GM18907 (cell line): Measurements from ENCODE around the gene KRT72.

Source experiments
- ATAC-seq: cut with Tn5 transposase; IDR thresholded peaks from one replicate; pipeline ENCODE4 v1.9.1; 2021; ENCODE audit warnings: mild to moderate bottlenecking, moderate library complexity; ENCODE audit not compliant: unreplicated experiment

Gene KRT72

GRCh38 chr12:52600941-52601481 is at the start of gene KRT72:
KRT72 (minus strand) TSS chr12:52601463; CDS start chr12:52601452, 11 bp downstream.
- no peak for ATAC-seq

DNA sequence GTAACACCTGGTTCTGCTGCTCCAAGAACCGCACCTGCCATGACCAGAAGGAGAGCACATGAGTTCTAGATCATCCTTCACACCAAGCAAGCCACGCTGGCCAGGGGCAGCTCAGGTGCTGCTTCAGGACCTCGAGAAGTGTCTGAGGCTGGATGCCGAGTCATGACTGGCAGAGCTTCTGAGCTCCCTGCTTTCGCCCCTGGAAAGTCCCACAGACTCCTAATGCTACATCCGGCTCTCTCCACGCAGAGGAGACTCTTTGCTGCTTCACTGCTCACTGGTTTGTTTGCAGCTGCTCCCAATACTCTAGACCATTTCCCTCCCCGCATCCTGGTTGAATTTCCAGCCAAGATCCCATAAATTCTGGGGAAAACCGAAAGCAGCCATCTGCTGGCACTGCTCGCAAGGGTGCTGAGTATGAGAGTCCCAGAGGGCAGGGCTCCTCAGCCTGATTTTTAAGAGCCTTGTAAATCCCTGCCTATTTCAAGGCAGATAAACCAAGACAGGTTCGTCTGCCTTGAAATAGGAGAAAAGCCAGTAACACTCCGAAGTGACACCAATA is 49.3 kb upstream of the KRT72 start:
- ATAC-seq: no peak

- no peak for ATAC-seq
Measured at GRCh38 chr12:52649066-52649465, 47.8 kb upstream of the KRT72 start.

DNA sequence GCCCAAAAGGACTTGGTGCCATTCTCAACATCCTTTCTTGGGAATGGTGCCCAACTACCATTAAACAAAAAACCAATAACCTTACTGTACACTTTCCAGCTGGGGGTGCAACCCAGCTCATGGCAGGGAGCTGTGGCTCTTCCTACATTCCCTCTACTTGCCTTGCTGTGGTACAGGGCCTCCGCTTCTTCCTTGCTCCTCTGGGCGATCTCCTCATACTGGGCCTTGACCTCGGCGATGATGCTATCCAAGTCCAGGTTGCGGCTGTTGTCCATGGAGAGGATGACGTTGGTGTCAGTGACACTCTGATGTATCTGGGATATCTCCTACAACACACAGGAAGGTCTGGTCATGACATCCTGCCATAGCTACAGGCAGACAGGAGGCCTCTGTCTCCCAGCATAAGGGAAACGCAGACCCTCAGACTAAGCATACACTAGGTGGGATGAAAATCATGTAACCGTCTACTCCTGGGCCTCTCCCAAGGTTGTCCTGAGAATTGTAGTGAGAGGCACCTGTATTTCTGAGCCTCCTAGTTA is 46.8 kb upstream of the KRT72 start:
- no peak for ATAC-seq

- no peak for ATAC-seq
Measured at GRCh38 chr12:52647601-52648000, 46.3 kb upstream of the KRT72 start.

DNA sequence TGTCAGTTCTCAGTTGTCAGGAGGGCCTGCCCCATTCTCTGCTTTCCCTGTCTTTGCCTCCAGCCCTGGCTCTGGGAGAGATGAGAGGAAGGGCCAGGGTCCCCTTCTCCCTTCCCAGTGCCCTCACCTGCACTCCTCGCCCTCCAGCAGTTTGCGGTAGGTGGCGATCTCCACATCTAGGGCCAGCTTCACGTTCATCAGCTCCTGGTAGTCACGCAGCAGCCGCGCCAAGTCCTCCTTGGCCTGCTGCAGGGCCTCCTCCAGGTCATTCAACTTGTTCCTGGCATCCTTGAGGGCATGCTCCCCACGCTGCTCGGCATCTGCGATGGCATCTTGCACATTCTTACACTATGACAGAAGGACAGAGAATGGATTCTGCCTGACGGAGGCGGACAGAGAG is 45.4 kb upstream of the KRT72 start:
- ATAC-seq: no peak

DNA sequence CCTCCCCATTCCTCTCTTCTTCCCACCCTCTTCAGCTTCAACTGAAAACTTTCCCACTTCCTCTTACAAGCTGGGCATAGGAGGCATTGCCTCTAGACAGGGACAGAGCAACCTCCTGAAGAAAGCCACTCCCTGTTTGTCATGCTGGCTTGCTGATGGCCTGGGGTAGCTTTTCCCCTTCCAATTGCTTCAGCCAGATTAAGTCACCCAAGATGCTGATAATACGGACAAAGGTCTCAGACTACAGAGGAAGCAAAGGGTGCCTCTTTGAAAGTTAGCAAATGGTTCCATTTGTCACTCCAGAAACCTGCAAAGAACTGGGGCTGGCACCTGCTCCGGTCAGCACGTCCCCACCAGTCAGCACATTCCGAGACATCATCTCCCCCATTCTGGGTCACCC is 44.7 kb upstream of the KRT72 start:
- ATAC-seq: no peak

- no peak for ATAC-seq
Measured at GRCh38 chr12:52645120-52645761, 44.0 kb upstream of the KRT72 start.

DNA sequence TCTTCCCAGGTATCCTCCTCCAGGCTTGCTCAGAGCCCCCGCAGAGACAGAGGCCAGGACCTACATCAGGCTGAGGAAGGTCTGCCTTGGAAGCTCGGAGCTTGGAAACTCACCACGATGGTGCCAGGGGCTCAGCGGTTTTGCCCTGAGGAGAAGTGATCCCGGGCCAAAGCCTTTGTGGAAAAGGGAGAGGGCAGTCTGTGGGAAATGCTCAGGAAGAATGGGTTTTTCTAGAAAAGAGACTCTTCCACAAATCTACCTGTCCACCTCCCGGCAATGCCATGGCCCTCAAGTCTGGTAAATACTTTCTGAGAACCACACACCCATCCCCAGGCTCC is 42.8 kb upstream of the KRT72 start:
- no peak for ATAC-seq

DNA sequence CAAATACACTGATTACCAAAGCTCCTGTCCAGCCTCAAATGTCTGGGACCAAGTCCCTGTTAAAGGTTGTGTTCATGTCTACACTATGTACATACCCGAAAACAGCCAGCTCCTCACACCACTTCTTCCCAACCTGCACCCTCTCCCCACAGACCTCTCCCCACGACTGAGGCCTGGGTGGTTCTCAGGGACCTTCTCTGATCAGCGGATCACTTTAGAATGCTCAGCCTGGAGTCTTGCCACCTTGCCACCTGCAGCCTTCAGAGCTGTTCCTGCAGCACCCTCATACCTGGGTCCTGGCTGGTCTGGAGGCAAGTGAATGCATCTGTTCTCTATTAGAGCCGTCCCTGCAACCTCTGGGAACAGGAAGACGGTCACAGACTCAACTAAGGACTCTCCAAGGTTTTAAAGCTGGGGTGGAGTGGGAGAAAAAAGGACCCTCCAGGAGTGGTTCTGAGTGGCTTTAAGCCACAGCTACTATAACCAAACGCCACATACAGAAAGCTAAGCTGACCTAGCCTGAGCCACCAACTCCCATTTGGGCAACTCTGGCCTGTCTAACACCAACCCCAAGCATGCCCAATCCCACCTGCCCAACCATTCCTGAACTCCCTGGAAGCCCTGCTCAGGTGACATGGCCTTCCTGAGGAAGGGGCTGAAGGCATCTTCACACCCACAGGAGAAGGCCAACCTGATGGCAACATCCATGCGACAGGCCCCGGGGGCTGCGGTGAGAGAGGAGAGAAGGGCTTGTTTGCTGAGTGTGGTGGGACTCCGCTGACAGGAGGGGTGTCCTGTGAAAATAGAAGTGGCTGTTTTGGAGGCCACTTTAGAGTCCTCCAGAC is 42.2 kb upstream of the KRT72 start:
- no peak for ATAC-seq

- ATAC-seq: no peak
Measured at GRCh38 chr12:52641468-52641867, 40.2 kb upstream of the KRT72 start.

GRCh38 chr12:52637299-52637698 is 36.0 kb upstream of the KRT72 start:
- no peak for ATAC-seq

GRCh38 chr12:52636592-52637258 is 35.5 kb upstream of the KRT72 start:
- no peak for ATAC-seq

GRCh38 chr12:52636189-52636588 is 34.9 kb upstream of the KRT72 start:
- no peak for ATAC-seq

DNA sequence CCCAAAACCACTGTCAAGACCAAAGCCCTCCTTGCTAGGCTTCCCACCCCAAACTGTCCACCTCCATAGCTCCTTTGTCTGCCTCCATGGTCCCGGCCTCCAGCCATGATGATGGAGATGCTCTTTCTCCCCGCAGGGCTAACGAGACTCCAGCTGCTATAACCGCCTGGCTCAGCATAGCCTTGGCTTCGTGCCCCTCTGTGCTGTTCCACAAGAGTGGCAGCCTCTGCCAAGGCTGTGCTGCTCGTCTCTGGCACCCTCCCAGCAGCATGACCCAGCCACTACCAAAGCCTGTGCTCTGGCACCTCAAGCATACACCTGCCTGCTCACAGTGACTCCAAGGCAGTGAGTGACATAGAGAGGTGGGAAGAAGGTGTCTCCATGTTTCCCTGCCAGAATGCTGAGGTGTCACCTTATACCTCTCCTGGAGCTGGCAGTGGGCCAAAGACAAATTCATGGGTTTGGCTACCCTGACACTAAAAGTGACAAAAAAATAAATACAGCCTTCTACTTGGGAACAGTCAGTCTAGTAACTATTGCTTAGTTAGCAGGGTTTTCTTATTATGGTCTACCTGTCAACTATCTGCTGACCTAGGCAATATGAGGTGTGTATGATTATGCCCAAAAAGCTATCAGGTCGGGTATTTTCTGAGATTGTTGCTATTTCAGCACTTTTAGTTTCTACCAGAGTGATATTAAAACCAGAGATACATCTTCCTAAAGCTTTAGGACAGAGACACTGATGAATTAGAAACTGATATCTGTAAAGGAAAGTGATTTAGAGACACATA is 33.2 kb upstream of the KRT72 start:
- ATAC-seq: no peak

GRCh38 chr12:52633383-52633782 is 32.1 kb upstream of the KRT72 start:
- ATAC-seq: no peak

DNA sequence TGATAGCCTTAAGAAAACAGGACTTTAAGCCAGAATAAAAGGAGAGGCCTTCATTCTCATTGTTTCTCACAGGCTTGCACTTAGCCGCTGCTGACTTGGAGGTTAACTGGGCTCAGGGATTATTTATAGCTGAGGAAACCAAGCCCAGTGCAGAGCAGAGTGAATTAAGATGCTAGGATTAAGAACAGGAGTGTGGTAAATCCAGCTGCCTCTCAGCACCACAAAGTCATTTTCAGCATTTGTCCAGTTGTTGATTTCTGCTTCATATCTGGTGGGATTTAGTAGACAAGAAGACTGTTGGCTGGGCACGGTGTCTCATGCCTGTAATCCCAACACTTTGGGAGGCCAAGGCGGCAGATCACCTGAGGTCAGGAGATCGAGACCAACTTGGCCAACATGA is 31.4 kb upstream of the KRT72 start:
- ATAC-seq: no peak

DNA sequence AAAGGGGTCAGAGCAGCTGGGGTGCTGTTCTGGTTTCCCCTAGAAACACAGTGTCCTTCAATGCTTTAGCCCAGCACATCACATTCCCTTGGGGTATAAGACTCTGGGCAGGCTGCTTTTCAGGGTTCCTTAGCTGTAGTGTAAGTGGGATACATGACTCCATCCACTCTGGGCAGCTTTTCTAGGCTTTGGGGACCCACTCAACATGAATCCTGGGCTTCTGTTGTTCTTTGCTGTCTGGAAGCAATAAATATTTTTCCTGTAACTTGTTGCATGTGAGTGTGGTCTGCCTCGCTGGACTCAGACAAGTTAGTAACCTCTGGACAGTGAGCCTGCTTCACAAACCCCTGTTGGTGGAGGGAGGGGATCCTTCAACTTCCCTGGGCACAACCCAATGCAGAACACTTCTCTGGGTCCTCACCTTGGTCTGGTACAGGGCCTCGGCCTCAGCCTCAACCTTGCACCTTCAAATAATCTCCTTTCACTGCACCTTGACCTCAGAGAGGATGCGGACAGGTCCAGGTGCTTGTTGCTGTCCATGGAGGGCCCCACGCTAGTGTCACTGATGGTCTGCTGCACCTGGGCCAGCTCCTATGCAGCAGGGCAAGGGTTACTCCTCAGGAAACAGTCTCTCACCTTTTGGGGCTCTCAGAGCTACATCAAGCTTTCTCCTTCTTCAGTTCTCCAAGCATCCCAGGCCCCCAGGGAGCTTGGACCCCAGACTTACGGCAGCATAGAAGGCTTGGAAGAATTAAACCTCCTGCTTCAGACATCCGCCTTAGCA is 30.6 kb upstream of the KRT72 start:
- ATAC-seq: no peak

GRCh38 chr12:52631264-52631663 is 30.0 kb upstream of the KRT72 start:
- no peak for ATAC-seq
